Pulmonary artery endothelial cell (primary cell): ENCODE results near the gene KLF1. TPM values are rescaled to one million over a fixed set of nuclear protein-coding genes. Genes with fewer than 3 reads are reported as not detected.

Experiments used
- DNase-seq: peaks from one replicate; pipeline ENCODE4 v3.0.0-alpha.2; 2011; ENCODE audit warnings: low read depth, low spot score
- total RNA-seq: library from RNA; depleted of rRNA; stranded (reverse); fragments of >200 nt; gene quantifications from 2 replicates; pipeline ENCODE4 v1.2.3, GENCODE V29; 2014

The KLF1 gene
- total RNA-seq, 1 donor from 2014 or later: not detected

GRCh38 chr19:12838886-12839756 lies 47.9 kb downstream of the KLF1 start:
- no peak for DNase-seq

- no peak for DNase-seq
Measured at GRCh38 chr19:12838182-12838885, 48.7 kb downstream of the KLF1 start, which contains the start of gene MAST1. TSS of gene MAST1 (plus strand) at chr19:12838515. CDS start at chr19:12838573, 58 bp downstream.

- no peak for DNase-seq
Measured at GRCh38 chr19:12837225-12837624, 49.8 kb downstream of the KLF1 start.

GRCh38 chr19:12836529-12836863 lies 50.5 kb downstream of the KLF1 start:
- no peak for DNase-seq

GRCh38 chr19:12834976-12835757 lies 51.8 kb downstream of the KLF1 start:
- no peak for DNase-seq

GRCh38 chr19:12834566-12834943 lies 52.4 kb downstream of the KLF1 start, which contains the start of gene RTBDN:
TSS of gene RTBDN (minus strand) at chr19:12834579. CDS start at chr19:12829979, 4,600 bp downstream.
- no peak for DNase-seq

Other genes with a start within 250 kb of the KLF1 start
- 27.1 and 41.5 TPM in 2 replicates for gene MAN2B1, start 220.5 kb downstream of the KLF1 start, total RNA-seq
- 7.5 and 10.9 TPM in 2 replicates for gene WDR83, start 220.4 kb downstream of the KLF1 start, total RNA-seq
- gene DHPS, start 205.3 kb downstream of the KLF1 start, total RNA-seq: 58.6 and 60.9 TPM in 2 replicates
- gene GNG14, start 199.2 kb downstream of the KLF1 start, total RNA-seq: not detected in 2 replicates
- gene FBXW9, start 190.6 kb downstream of the KLF1 start, total RNA-seq: 8.4 and 14.8 TPM in 2 replicates
- 23.9 and 31.4 TPM in 2 replicates for gene TNPO2, start 163.3 kb downstream of the KLF1 start, total RNA-seq
- gene TRIR, start 152.5 kb downstream of the KLF1 start, total RNA-seq: 161 and 169 TPM in 2 replicates
- 113 and 115 TPM in 2 replicates for gene GET3, start 149.7 kb downstream of the KLF1 start, total RNA-seq
- gene BEST2, start 135.4 kb downstream of the KLF1 start, total RNA-seq: not detected in 2 replicates
- gene HOOK2, start 111.6 kb downstream of the KLF1 start, total RNA-seq: 11.4 and 11.5 TPM in 2 replicates
- 33.4 and 41.1 TPM in 2 replicates for gene JUNB, start 95.7 kb downstream of the KLF1 start, total RNA-seq
- 186 and 250 TPM in 2 replicates for gene PRDX2, start 85.4 kb downstream of the KLF1 start, total RNA-seq
- 0.13 TPM in 1 of 2 replicates, not detected in the other for gene THSD8, start 85.1 kb downstream of the KLF1 start, total RNA-seq
- 34.7 and 50.5 TPM in 2 replicates for gene RNASEH2A, start 80.6 kb downstream of the KLF1 start, total RNA-seq
- gene RTBDN, start 52.6 kb downstream of the KLF1 start, total RNA-seq: not detected in 2 replicates
- gene MAST1, start 48.7 kb downstream of the KLF1 start, total RNA-seq: 0.18 and 0.59 TPM in 2 replicates
- gene DNASE2, start 5.8 kb downstream of the KLF1 start, total RNA-seq: 18.4 and 24.6 TPM in 2 replicates
- 25.3 and 29.8 TPM in 2 replicates for gene GCDH, start 4.0 kb upstream of the KLF1 start, total RNA-seq
- gene SYCE2, start 32.1 kb upstream of the KLF1 start, total RNA-seq: 0.11 and 0.20 TPM in 2 replicates
- 56.4 and 85.4 TPM in 2 replicates for gene FARSA, start 46.5 kb upstream of the KLF1 start, total RNA-seq
- 1,409 and 2,169 TPM in 2 replicates for gene CALR, start 51.4 kb upstream of the KLF1 start, total RNA-seq
- gene RAD23A, start 58.7 kb upstream of the KLF1 start, total RNA-seq: 81.2 and 84.6 TPM in 2 replicates
- gene GADD45GIP1, start 70.0 kb upstream of the KLF1 start, total RNA-seq: 27.3 and 33.3 TPM in 2 replicates
- 0.07 TPM in 1 of 2 replicates, not detected in the other for gene DAND5, start 82.4 kb upstream of the KLF1 start, total RNA-seq
- gene NFIX, start 108.3 kb upstream of the KLF1 start, total RNA-seq: 23.3 and 23.8 TPM in 2 replicates
- gene LYL1, start 215.7 kb upstream of the KLF1 start, total RNA-seq: 45.2 and 55.5 TPM in 2 replicates
- gene TRMT1, start 229.5 kb upstream of the KLF1 start, total RNA-seq: 39.2 and 47.7 TPM in 2 replicates
- 58.3 and 86.2 TPM in 2 replicates for gene NACC1, start 231.1 kb upstream of the KLF1 start, total RNA-seq